Mucosa of descending colon (tissue), 3 donors: Measurements from ENCODE around the gene GTF2F2. TPM values are rescaled to one million over a fixed set of nuclear protein-coding genes. Genes with fewer than 3 reads are reported as not detected.

Experiments used
- ATAC-seq: fragments of 200-7000 bp; cut with Tn5 transposase; one replicate; pipeline ENCODE4 v1.9.1; 2020; ENCODE audit warnings: mild to moderate bottlenecking, moderate library complexity
- DNase-seq, 3 donors: peaks; one replicate each; pipeline ENCODE4 v3.0.0-alpha.2; 2020
- H3K36me3 ChIP-seq: fragments of 200-600 bp; one replicate; pipeline ENCODE4 v1.8.0; 2021; ENCODE audit warnings: low read depth, mild to moderate bottlenecking
- H3K4me1 ChIP-seq: fragments of 200-600 bp; one replicate; pipeline ENCODE4 v1.8.0; 2021; ENCODE audit warnings: low read depth, mild to moderate bottlenecking
- H3K4me3 ChIP-seq: fragments of 200-600 bp; one replicate; pipeline ENCODE4 v1.8.0; 2021; ENCODE audit warnings: mild to moderate bottlenecking
- H3K9me3 ChIP-seq: fragments of 200-600 bp; one replicate; pipeline ENCODE4 v1.8.0; 2021; ENCODE audit warnings: mild to moderate bottlenecking
- CTCF ChIP-seq: fragments of 200-600 bp; IDR thresholded peaks from one replicate; pipeline ENCODE4 v1.8.0; 2022; ENCODE audit warnings: antibody characterized with exemption, mild to moderate bottlenecking
- intact Hi-C, 2 donors: fragments of 100-400 bp; cut with DNase I in 1 of 2; cut with micrococcal nuclease in 1 of 2; formaldehyde crosslinking; loops; one replicate each; pipeline versions ENCODE4 v1.11.0 to v1.11.1; 2022; cut with DNase I, micrococcal nuclease
- total RNA-seq, 3 donors: library from RNA; stranded (reverse); fragmentation: NEBNext Ultra II Directional in 2 of 3; extraction: Animal tissue kit (Norgen Biotek cat#: 25700) in 2 of 3; gene quantifications; one replicate each; pipeline versions ENCODE4 v1.2.1 to v1.2.4, GENCODE V29; 2021 to 2023
- donor health status: DM: no; HTN: no; CAD: no; lungs with moderate emphysema.
- donor health status: DM: no; HTN: no; CAD: no.
- donor health status: DM: no; HTN: yes; CAD: no.

The GTF2F2 gene
- total RNA-seq, 3 donors from 2014 or later = 15.4 to 22.0 (median 15.9) TPM

DNA sequence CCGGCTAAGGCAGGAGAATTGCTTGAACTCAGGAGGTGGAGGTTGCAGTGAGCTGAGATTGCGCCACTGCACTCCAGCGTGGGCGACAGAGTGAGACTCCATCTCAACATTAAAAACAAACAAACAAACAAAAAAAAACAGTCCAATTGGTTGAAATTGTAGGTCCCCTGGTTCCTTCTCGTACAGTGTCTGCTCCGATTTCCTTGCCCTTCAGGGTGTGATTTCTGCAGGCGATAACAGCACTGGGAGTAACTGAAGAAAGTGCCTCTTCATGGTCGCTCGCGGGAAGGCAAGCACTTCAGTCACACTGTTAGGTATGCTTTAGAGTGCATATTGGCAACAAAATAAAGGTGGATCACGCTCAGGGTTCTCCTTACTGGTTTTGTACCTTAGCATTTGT lies 181.0 kb downstream of the GTF2F2 start:
- DNase-seq (no peak), ATAC-seq (no peak)
- intact Hi-C loops = loop anchor here in 1 of 2 donors (10.0 kb wide), 1 partner anchor 256 kb away; no protein-coding TSS in a partner anchor
- TF ChIP-seq CTCF = no peak
- Histone ChIP-seq H3K36me3 (no peaks in the 10 kb centered on the region), H3K4me3 (no peak overlapping the region), H3K9me3 (no peaks in the 10 kb centered on the region), H3K4me1 (no peaks in the 10 kb centered on the region)

DNA sequence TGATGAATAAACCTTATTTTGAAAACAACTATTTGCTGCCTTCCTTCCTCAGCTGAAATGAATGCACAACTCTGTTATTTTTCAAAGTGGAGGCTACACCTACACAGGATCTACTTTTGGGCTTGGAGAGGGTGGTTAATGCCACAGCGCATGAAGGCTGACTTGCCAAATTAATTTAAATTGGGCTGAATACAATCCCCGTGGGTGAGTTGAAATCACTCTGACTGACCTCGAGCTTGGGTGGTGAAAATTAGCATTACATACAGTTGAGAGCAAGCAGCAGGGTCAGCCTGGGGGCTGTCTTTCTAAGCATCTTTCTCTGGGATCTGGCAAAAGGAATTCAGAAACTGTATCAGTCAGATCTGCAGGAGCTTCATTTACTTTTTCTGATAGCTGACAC lies 182.2 kb downstream of the GTF2F2 start:
- H3K36me3 ChIP-seq = no peaks in the 10 kb centered on the region
- H3K4me3 ChIP-seq = no peak overlapping the region
- no peaks in the 10 kb centered on the region for H3K4me1 ChIP-seq
- ATAC-seq = no peak
- DNase-seq = no peak
- intact Hi-C loops = loop anchor here in 1 of 2 donors (10.0 kb wide), 1 partner anchor 258 kb away; no protein-coding TSS in a partner anchor
- H3K9me3 ChIP-seq = no peaks in the 10 kb centered on the region
- TF ChIP-seq CTCF = no peak

- intact Hi-C loops = loop anchor here in 1 of 2 donors (10.0 kb wide), 1 partner anchor 258 kb away; no protein-coding TSS in a partner anchor
- Histone ChIP-seq H3K36me3 (no peaks in the 10 kb centered on the region), H3K9me3 (no peaks in the 10 kb centered on the region), H3K4me3 (no peak overlapping the region), H3K4me1 (no peaks in the 10 kb centered on the region)
- ATAC-seq (no peak), DNase-seq (no peak)
- no peak for TF ChIP-seq CTCF
Measured at GRCh38 chr13:45303026-45303425, 182.7 kb downstream of the GTF2F2 start.

GRCh38 chr13:45303866-45304265 lies 183.6 kb downstream of the GTF2F2 start:
- Histone ChIP-seq H3K36me3 (no peaks in the 10 kb centered on the region), H3K9me3 (no peaks in the 10 kb centered on the region), H3K4me1 (no peaks in the 10 kb centered on the region), H3K4me3 (no peak overlapping the region)
- ATAC-seq (no peak), DNase-seq (no peak)
- intact Hi-C loops = loop anchor here in 1 of 2 donors (10.0 kb wide), 1 partner anchor 259 kb away; no protein-coding TSS in a partner anchor
- TF ChIP-seq CTCF = no peak

GRCh38 chr13:45305079-45305478 lies 184.8 kb downstream of the GTF2F2 start:
- Histone ChIP-seq H3K4me1 (peaks cover 3% of the 10 kb centered on the region), H3K36me3 (no peaks in the 10 kb centered on the region), H3K9me3 (no peaks in the 10 kb centered on the region), H3K4me3 (no peak overlapping the region)
- TF ChIP-seq CTCF = no peak
- intact Hi-C loops = loop anchor here in 1 of 2 donors (10.0 kb wide), 1 partner anchor 260 kb away; no protein-coding TSS in a partner anchor
- ATAC-seq (no peak), DNase-seq (no peak)

- Histone ChIP-seq H3K36me3 (no peaks in the 10 kb centered on the region), H3K9me3 (no peaks in the 10 kb centered on the region), H3K4me3 (no peak overlapping the region), H3K4me1 (peaks cover 10% of the 10 kb centered on the region)
- ATAC-seq (no peak), DNase-seq (no peak)
- intact Hi-C loops = loop anchor here in 1 of 2 donors (10.0 kb wide), 1 partner anchor 262 kb away; no protein-coding TSS in a partner anchor
- no peak for TF ChIP-seq CTCF
Measured at GRCh38 chr13:45306966-45307365, 186.7 kb downstream of the GTF2F2 start.
